ENCODE results near the gene NPAS3. TPM values are rescaled to one million over a fixed set of nuclear protein-coding genes. Genes with fewer than 3 reads are reported as not detected.

NPAS3 gene
- total and polyA plus RNA-seq, 4 donors, result 0.07 to 0.09 (median 0.08) TPM; not detected in 1

DNA sequence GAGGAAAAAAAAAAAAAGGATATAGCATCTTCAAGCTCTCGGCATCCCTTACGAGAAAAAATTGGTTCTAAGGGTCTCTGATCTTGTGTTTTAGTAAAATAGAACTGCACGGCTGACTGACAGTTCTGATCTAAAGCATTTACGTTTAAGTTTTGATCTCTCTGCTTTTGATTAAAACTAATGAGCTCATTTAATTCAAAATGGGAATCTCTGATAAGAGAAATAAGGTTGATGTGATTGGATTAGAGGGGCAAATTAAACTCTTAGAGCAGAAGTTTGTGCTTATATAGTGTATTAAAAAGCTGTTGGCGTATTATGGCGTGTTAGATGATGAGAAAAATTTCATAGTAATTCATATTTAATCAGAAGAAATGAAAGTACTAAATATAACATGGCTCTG lies 794.6 kb downstream of the NPAS3 start (continued):
- TF ChIP-seq CTCF (IDR thresholded peaks at IDR 0.05; ENCODE audit: low read depth, low read length, missing input control), result no peak
- TF ChIP-seq ATF3 (IDR thresholded peaks at IDR 0.05), result no peak
- TF ChIP-seq TAF1 (conservative IDR thresholded peaks at IDR 0.05), result no peak
- TF ChIP-seq RXRA (IDR thresholded peaks at IDR 0.05), result no peak
- no peak for TF ChIP-seq RAD21 (IDR thresholded peaks at IDR 0.05)
- TF ChIP-seq EGR1 (IDR thresholded peaks at IDR 0.05; ENCODE audit: low read depth in 2 of 2), result no peak
- TF ChIP-seq YY1 (IDR thresholded peaks at IDR 0.05), result no peak
- no peak for TF ChIP-seq GABPA (IDR thresholded peaks at IDR 0.05 in 1 of 2, conservative IDR thresholded peaks at IDR 0.05 in 1 of 2)
- no peak for TF ChIP-seq HNF4A (conservative IDR thresholded peaks at IDR 0.05)
- no peak for TF ChIP-seq NR2F2 (IDR thresholded peaks at IDR 0.05)
- no peak for TF ChIP-seq SP1 (IDR thresholded peaks at IDR 0.05)
- no peak for TF ChIP-seq JUND (IDR thresholded peaks at IDR 0.05)

GRCh38 chr14:33733721-33734120 lies 795.0 kb downstream of the NPAS3 start:
- DNase-seq (ENCODE audit: low spot score), result no peak
- Histone ChIP-seq H3K4me3 (ENCODE audit: low read depth in 1 of 3, low read length in 3 of 3) (no peak overlapping the region), H3K27me3 (ENCODE audit: control insufficient read depth in 4 of 4, insufficient read depth in 4 of 4, low read length in 3 of 4) (peaks cover 0 to 7% (median 1%) of the 10 kb centered on the region in 4 donors), H3K9ac (ENCODE audit: low read depth in 1 of 2, low read length in 2 of 2) (no peak overlapping the region), H3K36me3 (ENCODE audit: control insufficient read depth in 4 of 4, insufficient read depth in 3 of 4, low read depth in 1 of 4, low read length in 3 of 4) (no peaks in the 10 kb centered on the region), H3K27ac (ENCODE audit: low read depth in 1 of 2, low read length in 2 of 2) (no peak overlapping the region), H3K4me1 (ENCODE audit: control insufficient read depth in 4 of 4, insufficient read depth in 4 of 4, low read length in 3 of 4) (no peaks in the 10 kb centered on the region), H3K9me3 (ENCODE audit: control insufficient read depth in 4 of 4, low read length in 3 of 4) (no peaks in the 10 kb centered on the region)
- TF ChIP-seq YY1 (IDR thresholded peaks at IDR 0.05) (no peak), EGR1 (IDR thresholded peaks at IDR 0.05; ENCODE audit: low read depth in 2 of 2) (no peak), HNF4G (IDR thresholded peaks at IDR 0.05) (no peak), RAD21 (IDR thresholded peaks at IDR 0.05) (no peak), JUND (IDR thresholded peaks at IDR 0.05) (no peak), FOXA1 (IDR thresholded peaks at IDR 0.05) (no peak), ZBTB33 (IDR thresholded peaks at IDR 0.05) (no peak), SP1 (IDR thresholded peaks at IDR 0.05) (no peak), NR2F2 (IDR thresholded peaks at IDR 0.05) (no peak), HNF4A (conservative IDR thresholded peaks at IDR 0.05) (no peak), REST (IDR thresholded peaks at IDR 0.05) (no peak), FOXA2 (IDR thresholded peaks at IDR 0.05) (no peak), CTCF (IDR thresholded peaks at IDR 0.05; ENCODE audit: low read depth, low read length, missing input control) (no peak), RXRA (IDR thresholded peaks at IDR 0.05) (no peak), GABPA (IDR thresholded peaks at IDR 0.05 in 1 of 2, conservative IDR thresholded peaks at IDR 0.05 in 1 of 2) (no peak), ATF3 (IDR thresholded peaks at IDR 0.05) (no peak), TAF1 (conservative IDR thresholded peaks at IDR 0.05) (no peak)
- TF ChIP-seq, protein P1, sequence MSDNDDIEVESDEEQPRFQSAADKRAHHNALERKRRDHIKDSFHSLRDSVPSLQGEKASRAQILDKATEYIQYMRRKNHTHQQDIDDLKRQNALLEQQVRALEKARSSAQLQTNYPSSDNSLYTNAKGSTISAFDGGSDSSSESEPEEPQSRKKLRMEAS (IDR thresholded peaks at IDR 0.05), result no peak

Measured in liver (tissue), 9 donors.